CD4-positive, alpha-beta T cell treated with Interleukin-21 for 1 hour (primary cell): ENCODE results near the gene MPP2.
A peak's percentile ranks its signal among the peaks of the same experiment; 100 is the strongest.
"Not testable (repeated sequence)": the region's sequence is repeated elsewhere in the genome, so short reads cannot be mapped to it uniquely, and the experiment has no call there.

Source experiments
- DNase-seq: peaks from one replicate; pipeline ENCODE4 v3.0.0-alpha.2; 2020

MPP2 gene

DNA sequence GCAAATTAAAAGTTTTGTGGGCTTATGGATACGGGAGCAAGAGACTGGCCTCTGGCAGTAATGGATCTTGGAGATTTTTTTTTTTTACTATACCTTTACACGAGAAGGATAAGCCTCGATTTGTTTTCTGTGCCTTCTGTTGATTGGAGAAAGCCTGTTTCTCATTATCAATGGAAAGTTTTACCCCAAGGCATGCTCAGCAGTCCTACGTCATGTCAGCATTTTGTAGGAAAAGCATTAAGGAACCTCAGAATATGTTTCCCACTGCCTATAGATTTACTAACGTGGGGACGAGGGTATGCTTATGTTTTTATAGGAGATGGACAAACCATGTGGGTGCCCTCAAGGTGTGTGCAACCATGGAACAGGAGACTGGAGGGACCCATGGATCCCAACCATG, 33.5 kb downstream of the MPP2 start:
- DNase-seq: no peak

- no peak for DNase-seq
Observed at GRCh38 chr17:43873091-43873490, 34.2 kb downstream of the MPP2 start.

DNA sequence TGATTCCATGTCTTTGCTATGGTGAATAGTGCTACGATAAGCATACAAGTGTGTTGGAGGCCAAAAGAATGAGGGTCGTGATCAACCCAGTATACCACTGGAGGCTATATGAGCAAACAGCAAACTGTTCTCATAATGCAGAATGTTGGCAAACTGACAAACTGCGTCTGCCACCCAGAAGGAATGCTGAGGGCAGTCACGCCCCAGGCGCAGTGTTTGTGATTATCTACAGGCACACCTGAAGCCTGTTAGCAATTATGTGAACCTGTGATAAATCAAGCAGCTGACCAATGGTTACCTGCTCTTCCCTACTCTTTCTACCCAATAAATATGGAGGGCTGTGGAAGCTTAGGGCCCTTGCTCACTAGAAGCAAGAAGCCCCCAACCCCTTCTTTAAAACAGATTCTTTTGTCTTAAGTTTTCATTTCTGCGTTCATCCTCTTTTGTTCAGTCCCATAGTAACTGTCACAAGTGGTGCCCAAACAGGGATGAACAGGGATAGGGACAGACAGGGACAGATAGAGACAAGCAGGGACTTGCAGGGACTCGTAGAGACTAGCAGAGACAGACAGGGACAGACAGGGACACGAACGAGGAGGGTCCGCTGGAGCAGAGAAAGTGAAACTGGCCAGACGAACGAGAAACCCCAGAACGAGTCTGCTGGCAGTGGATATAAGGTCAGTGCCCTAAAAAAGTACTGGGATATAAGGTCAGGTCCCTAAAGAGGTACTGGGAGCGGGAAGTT, 35.2 kb downstream of the MPP2 start:
- DNase-seq: no peak

DNA sequence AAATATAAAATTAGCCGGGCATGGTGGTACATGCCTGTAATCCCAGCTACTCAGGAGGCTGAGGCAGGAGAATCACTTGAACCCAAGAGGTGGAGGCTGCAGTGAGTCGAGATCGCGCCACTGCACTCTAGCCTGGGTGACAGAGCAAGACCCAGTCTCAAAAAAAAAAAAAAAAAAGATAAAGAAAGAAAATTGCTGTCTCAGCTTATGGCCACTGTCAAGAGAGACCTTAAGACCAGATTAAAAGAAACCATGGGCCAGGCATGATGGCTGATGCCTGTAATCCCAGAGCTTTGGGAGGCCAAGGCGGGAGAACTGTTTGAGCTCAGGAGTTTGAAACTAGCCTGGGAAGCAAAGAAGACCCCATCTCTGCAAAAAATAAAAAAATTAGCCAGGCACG, 38.3 kb downstream of the MPP2 start:
- not testable (repeated sequence) for DNase-seq

DNA sequence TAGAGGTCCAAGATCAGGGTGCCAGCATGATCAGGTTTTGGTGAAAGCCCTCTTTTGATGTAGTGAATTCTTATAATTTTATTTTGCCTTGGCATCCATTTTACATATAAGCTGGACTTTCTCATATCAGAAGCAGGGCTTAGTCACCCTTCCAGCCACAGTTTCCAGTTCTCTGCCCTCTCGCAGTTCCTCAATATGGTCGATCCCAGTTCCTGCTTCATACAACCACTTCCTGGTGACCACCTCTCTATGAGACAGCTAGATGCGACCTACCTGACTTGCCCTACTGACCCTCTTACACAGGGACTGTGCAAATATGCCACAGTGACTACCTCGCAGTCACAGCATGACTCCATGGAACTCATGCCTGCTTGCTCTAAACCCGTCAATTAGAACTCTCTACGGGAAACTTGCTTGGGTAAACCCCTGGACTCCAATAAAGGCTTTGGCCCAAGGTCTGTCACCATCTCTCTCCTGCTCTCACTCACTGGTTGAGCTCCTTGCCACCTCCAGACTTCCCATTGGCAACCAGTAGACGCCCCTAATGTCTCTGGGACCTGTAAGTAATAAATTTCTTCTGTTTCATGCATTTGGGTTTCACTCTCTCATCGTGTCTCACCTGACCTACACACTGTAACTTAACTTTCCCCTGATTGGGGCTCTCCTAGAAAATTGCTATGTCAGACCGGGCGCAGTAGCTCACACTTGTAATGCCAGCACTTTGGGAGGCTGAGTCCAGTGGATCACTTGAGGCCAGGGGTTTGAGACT, 38.9 kb downstream of the MPP2 start:
- DNase-seq: no peak

- DNase-seq: no peak
Observed at GRCh38 chr17:43864161-43864984, 43.0 kb downstream of the MPP2 start.

DNA sequence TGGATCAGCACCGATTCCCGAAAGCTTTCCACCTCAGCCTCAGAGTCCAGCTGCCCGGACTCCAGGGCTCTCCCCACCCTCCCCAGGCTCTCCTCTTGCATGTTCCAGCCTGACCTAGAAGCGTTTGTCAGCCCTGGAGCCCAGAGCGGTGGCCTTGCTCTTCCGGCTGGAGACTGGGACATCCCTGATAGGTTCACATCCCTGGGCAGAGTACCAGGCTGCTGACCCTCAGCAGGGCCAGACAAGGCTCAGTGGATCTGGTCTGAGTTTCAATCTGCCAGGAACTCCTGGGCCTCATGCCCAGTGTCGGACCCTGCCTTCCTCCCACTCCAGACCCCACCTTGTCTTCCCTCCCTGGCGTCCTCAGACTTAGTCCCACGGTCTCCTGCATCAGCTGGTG, 45.4 kb downstream of the MPP2 start:
- no peak for DNase-seq

GRCh38 chr17:43860927-43861622, 46.3 kb downstream of the MPP2 start:
- DNase-seq: no peak

DNA sequence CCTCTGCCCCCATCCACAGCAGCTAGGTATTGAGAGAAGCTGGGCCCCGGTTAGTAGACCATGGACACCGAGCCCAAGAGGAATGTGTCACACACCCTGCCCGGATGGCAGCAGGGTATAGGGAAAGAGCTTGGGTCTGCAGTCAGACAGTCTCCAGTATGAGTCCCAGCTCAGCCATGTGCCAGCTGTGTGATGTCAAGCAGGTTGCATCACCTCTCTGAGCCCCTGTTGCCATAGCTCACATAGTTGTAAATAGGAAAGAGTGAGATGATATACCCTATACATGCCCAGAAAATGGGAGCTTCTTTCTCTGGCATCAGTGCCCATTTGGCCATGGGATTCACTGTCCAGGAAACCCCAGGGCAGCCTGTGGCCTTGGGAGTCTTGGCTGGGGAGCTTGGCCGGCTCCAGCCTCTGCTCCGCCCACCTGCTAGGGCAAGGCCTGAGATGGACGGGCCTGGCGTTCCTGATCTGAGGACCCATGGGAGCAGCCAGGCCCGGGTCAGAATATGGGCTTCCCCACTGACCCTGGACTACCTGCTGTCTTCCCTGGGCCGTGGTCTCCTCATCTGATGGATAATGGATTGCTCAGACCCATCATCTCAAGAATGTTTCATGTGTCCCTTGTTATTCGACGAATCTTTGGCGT, 47.1 kb downstream of the MPP2 start:
- DNase-seq: no peak

DNA sequence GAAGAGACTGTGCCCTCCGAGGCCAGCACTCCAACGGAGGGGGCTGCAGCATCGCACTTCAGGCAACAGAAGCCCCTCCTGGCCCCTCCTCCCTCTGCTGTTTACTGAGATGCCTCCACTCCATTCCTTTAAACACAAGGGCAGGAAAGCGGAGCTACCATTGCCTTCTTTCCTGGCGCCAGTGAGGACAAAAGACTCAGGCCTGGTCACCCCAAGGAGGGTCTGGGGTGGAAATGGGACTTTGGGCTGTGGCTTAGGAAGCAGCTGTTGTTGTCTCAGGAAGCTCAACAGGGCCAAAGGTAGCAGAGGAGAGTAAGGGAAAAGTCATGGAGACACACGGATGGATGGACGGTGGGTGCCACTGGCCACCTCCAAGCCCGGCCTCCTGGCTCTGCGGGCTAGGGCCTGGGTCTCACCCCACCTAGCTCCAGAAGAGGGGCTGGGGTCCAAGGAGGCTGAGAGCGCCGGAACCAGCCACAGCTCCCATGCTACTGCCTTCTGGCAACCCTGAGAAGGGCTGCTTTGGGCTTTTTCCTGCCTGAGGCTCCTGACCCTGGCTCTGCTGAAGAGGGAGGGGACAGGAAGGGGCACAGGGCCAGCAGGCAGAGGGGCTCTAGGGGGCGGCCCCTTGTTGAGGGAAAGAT, 49.3 kb downstream of the MPP2 start:
- no peak for DNase-seq

DNA sequence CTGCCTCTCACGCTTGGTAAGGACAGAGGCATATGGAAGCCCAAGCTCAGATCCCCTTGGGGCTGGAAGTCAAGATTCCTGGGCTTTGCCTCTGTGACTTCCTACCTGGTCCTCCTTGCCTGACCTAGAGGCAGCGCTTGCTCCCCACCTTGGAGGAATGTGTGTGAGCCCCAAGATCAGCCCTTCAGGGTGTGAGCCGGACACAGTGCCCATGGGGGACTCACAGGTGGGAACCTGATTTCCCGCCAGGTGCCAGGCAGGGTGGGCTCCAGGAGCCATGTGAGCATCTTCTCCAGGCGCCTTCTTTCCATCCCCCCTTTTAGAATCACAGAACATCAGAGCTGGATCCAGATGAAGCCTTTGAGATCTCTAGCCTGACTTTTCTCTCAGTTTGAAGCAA, 50.2 kb downstream of the MPP2 start:
- DNase-seq: no peak

GRCh38 chr17:43856141-43856540, 51.2 kb downstream of the MPP2 start:
- no peak for DNase-seq

DNA sequence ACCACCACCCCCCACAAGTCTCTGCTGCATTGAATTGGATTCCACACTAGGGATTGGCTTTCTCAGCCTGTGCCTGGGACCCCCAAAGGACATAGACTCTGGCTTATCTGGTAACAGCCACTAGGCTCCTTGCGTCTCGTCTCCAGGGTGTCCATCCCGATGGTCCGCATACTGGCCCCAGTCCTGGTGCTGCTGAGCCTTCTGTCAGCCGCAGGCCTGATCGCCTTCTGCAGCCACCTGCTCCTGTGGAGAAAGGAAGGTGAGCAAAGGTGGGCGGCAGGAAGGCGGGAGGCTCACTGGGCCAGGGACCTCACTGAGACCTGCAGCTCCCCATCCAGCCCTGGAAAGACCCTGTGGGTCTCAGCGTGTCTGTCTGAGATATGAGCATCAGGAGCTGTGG, 52.3 kb downstream of the MPP2 start:
- DNase-seq: no peak

- DNase-seq: no peak
Observed at GRCh38 chr17:43854498-43854897, 52.8 kb downstream of the MPP2 start.

GRCh38 chr17:43853546-43853945, 53.8 kb downstream of the MPP2 start:
- DNase-seq: no peak

GRCh38 chr17:43852571-43852970, 54.8 kb downstream of the MPP2 start:
- DNase-seq: no peak

GRCh38 chr17:43849116-43849515, 58.2 kb downstream of the MPP2 start:
- no peak for DNase-seq

GRCh38 chr17:43848601-43849000, 58.7 kb downstream of the MPP2 start:
- DNase-seq: no peak

GRCh38 chr17:43846963-43847371, 60.4 kb downstream of the MPP2 start, which contains the start of gene CD300LG:
CD300LG (plus strand) TSS chr17:43847176; CDS start chr17:43847217, 41 bp downstream.
- DNase-seq: no peak

- DNase-seq: peak; percentile 71
Observed at GRCh38 chr17:43846221-43846712, 61.1 kb downstream of the MPP2 start.

DNA sequence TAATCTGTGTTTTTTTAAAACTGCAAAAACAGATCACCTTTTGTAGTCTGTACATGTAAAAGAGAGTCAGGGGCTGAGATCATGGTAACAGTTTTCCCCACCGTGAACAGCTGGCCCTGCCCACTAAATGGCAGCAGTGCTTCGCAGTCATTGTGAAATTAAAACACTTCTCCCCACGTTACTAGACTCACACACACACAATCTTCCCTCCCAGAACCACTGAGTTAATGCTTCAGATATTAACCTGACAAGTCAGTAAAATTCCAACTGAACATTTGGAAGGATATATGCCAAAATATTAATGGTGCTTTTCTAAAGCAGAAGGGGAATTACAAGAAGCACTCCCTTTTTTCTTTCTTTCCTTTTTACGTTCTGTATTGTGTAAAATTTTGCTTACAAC, 61.6 kb downstream of the MPP2 start:
- DNase-seq: no peak

DNA sequence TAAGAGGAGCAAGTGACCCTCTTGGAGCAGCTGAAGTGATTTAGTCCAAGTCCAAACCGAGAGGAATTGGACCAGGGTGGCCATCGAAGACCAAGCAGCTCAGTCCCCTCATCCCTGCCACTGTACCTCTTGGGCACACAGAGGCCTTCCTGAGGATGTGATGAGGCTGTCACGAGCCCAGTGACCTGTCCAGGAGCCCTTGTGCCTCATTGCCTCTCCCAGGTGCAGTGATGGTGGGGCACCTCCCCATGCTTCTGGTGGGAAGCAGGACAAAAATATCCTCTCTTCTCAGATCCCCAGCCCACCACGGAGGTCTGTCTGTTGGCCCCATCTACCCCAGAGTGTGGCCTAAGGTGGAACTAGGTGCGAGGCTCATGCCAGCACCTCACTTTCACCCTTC, 63.1 kb downstream of the MPP2 start:
- DNase-seq: no peak
